Mammary epithelial cell (primary cell): ENCODE data around the gene PRKCQ.

Source experiments
- CTCF ChIP-seq, 2 donors: IDR thresholded peaks in 1 of 2; conservative IDR thresholded peaks in 1 of 2; 2 replicates each; pipeline ENCODE4 v1.5.1; 2011 to 2012; ENCODE audit warnings: inconsistent platforms in 2 of 2, low read length in 2 of 2, mild to moderate bottlenecking in 2 of 2, control low read depth in 1 of 2, low read depth in 1 of 2; ENCODE audit not compliant: insufficient read depth in 1 of 2; ENCODE audit errors: extremely low read depth in 1 of 2
- EZH2 ChIP-seq: IDR thresholded peaks from 2 replicates; pipeline ENCODE4 v1.6.1; 2012; ENCODE audit warnings: low read length, inconsistent platforms, borderline replicate concordance

GRCh38 chr10:6522230-6522629, 57.8 kb downstream of the PRKCQ start:
- TF ChIP-seq CTCF (conservative IDR thresholded peaks at IDR 0.05 in 1 of 2, IDR thresholded peaks at IDR 0.05 in 1 of 2; ENCODE audit: extremely low read depth in 1 of 2, insufficient read depth in 1 of 2, low read depth in 1 of 2, low read length in 2 of 2), result no peak
- no peak for TF ChIP-seq EZH2
